Heart right ventricle (tissue), 16 donors: ENCODE measurements around the gene LTBP1. TPM values are rescaled to one million over a fixed set of nuclear protein-coding genes. Genes with fewer than 3 reads are reported as not detected.

Experiments
- ATAC-seq, 8 donors: fragments of 200-7000 bp; cut with Tn5 transposase; one replicate each; pipeline ENCODE4 v1.9.1; 2020; ENCODE audit warnings: mild to moderate bottlenecking in 8 of 8, moderate library complexity in 8 of 8, moderate number of reproducible peaks in 1 of 8
- DNase-seq, 2 donors: peaks; one replicate each; pipeline ENCODE4 v3.0.0-alpha.2; 2020
- H3K27ac ChIP-seq, 10 donors: fragments of 200-600 bp; sonication (generic) in 2 of 10; one replicate each; pipeline versions ENCODE4 v1.5.0 to v1.8.0; 2020 to 2022; ENCODE audit warnings: mild to moderate bottlenecking in 3 of 10
- H3K27me3 ChIP-seq, 7 donors: fragments of 200-600 bp; one replicate each; pipeline ENCODE4 v1.8.0; 2021 to 2022; ENCODE audit warnings: mild to moderate bottlenecking in 2 of 7
- H3K36me3 ChIP-seq, 9 donors: fragments of 200-600 bp; sonication (generic) in 1 of 9; one replicate each; pipeline versions ENCODE4 v1.5.0 to v1.8.0; 2020 to 2022; ENCODE audit warnings: mild to moderate bottlenecking in 2 of 9
- H3K4me1 ChIP-seq, 9 donors: fragments of 200-600 bp; sonication (generic) in 1 of 9; one replicate each; pipeline versions ENCODE4 v1.5.0 to v1.8.0; 2020 to 2022; ENCODE audit warnings: mild to moderate bottlenecking in 4 of 9
- H3K4me3 ChIP-seq, 10 donors: fragments of 200-600 bp; sonication (generic) in 2 of 10; one replicate each; pipeline versions ENCODE4 v1.5.0 to v1.8.0; 2020 to 2022; ENCODE audit warnings: mild to moderate bottlenecking in 7 of 10, moderate library complexity in 2 of 10
- H3K9me3 ChIP-seq, 11 donors: fragments of 200-600 bp in 10 of 11; sonication (generic) in 2 of 11; one replicate each; pipeline versions ENCODE4 v1.5.0 to v1.8.0; 2013 to 2022; ENCODE audit warnings: mild to moderate bottlenecking in 2 of 11, control low read depth in 1 of 11, moderate library complexity in 1 of 11
- WGBS, 2 donors: extraction: QIAGEN DNeasy Blood & Tissue Kit; methylation state at CpG; one replicate each; pipeline ENCODE4 v1.1.7; 2013; ENCODE audit warnings: inconsistent platforms in 1 of 2; 5-methylcytosine and 5-hydroxymethylcytosine counted together
- intact Hi-C, 10 donors: fragments of 100-400 bp; cut with DNase I; formaldehyde crosslinking; loops; one replicate each; pipeline versions ENCODE4 v1.11.1 to v1.14.2; 2022
- polyA plus RNA-seq, 2 donors: library from polyadenylated mRNA; stranded (reverse); fragments of 200-250 nt; gene quantifications; one replicate each; pipeline ENCODE4 v1.2.3, GENCODE V29; 2013
- total RNA-seq, 10 donors: library from RNA; stranded (reverse); fragmentation: NEBNext Ultra II Directional in 3 of 10; extraction: Animal tissue kit (Norgen Biotek cat#: 25700) in 3 of 10; gene quantifications; one replicate each; pipeline versions ENCODE4 v1.2.1 to v1.2.4, GENCODE V29; 2021 to 2023
- TF ChIP-seq, protein P1 (sequence below), 9 donors: fragments of 200-600 bp; sonication (generic) in 2 of 9; IDR thresholded peaks; one replicate each; pipeline versions ENCODE4 v1.5.0 to v1.8.0; 2021 to 2022; ENCODE audit warnings: antibody characterized with exemption in 9 of 9, mild to moderate bottlenecking in 5 of 9, moderate library complexity in 1 of 9
- donor health status: Arrhythmogenic right ventricular cardiomyopathy.
- donor health status: ischemic (EF 13 %, LVEDD 7.1; RV severe dilation, severe dysfunction).
- donor health status: healthy with polysubstance abuse.
- donor health status: DM: no; HTN: yes; CAD: no.
- donor health status: DM: no; HTN: no; CAD: no.
- donor health status: ischemic (EF 25% LVEDD 6.9; RV normal size, moderate dysfunction).
- donor health status: ischemic (EF 25% LVEDD 5.7; RV mildly dilated, moderate dysfunction).
- donor health status: healthy.
- donor health status: DM: yes; HTN: yes; CAD: no.
- donor health status: Ischemic cardiomyopathy.
- donor health status: ischemic (EF 35%, LVEDD 5.7; RV mildly dilated, moderate dysfunction).
- donor health status: nonischemic (EF 11% LVEDD 7.7; RV severe dilation, severe dysfunction).
- donor health status: DM: yes; HTN: yes; CAD: no.
- donor health status: PGD.
- donor health status: ischemic (EF 29% LVEDD 5.4; RV normal size, mild dysfunction).
- donor health status: nonischemic (EF 23%, LVEDD 6.1; RV moderate dilation, normal function).

Gene LTBP1
- total and polyA plus RNA-seq, 12 donors, result 22.4 to 164 (median 84.3) TPM

DNA sequence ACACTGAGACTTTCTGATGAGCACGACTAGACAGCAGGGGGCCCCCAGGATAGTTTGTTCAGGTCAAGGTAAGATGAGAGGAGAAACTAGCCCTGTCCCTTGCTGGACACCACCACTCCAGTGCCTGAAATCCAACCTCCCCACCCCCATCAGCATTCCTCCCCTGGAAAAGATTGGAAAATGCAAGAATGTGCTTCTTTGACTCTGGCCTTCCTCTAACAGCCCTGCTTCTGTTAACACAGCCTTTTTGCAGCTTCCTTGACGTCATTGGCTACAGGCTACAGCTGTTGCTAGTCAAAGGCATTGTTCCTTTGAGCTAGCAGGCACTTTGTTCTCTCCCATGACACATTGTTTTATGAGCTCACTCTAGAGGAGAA, 20.1 kb upstream of the LTBP1 start:
- 47 to 55% methylated on average over 2 of the region's 2 CpGs for WGBS, 2 donors
- no peak overlapping the region for H3K4me3 ChIP-seq
- no peaks in the 10 kb centered on the region for H3K36me3 ChIP-seq
- ATAC-seq (peak in 6 of 8 donors; percentile 44 to 67 (median 56)), DNase-seq (no peak)
- H3K4me1 ChIP-seq, result peaks cover 0 to 4% (median 0%) of the 10 kb centered on the region in 9 donors
- intact Hi-C loops, result loop anchor here in 1 of 10 donors (10.0 kb wide), 1 partner anchor 72 kb away; no protein-coding TSS in a partner anchor
- no peak overlapping the region for H3K27ac ChIP-seq
- H3K9me3 ChIP-seq, result no peaks in the 10 kb centered on the region
- TF ChIP-seq, protein P1, sequence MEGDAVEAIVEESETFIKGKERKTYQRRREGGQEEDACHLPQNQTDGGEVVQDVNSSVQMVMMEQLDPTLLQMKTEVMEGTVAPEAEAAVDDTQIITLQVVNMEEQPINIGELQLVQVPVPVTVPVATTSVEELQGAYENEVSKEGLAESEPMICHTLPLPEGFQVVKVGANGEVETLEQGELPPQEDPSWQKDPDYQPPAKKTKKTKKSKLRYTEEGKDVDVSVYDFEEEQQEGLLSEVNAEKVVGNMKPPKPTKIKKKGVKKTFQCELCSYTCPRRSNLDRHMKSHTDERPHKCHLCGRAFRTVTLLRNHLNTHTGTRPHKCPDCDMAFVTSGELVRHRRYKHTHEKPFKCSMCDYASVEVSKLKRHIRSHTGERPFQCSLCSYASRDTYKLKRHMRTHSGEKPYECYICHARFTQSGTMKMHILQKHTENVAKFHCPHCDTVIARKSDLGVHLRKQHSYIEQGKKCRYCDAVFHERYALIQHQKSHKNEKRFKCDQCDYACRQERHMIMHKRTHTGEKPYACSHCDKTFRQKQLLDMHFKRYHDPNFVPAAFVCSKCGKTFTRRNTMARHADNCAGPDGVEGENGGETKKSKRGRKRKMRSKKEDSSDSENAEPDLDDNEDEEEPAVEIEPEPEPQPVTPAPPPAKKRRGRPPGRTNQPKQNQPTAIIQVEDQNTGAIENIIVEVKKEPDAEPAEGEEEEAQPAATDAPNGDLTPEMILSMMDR (IDR thresholded peaks at IDR 0.05), result no peak
- H3K27me3 ChIP-seq, result peaks cover 0 to 10% (median 0%) of the 10 kb centered on the region in 7 donors

DNA sequence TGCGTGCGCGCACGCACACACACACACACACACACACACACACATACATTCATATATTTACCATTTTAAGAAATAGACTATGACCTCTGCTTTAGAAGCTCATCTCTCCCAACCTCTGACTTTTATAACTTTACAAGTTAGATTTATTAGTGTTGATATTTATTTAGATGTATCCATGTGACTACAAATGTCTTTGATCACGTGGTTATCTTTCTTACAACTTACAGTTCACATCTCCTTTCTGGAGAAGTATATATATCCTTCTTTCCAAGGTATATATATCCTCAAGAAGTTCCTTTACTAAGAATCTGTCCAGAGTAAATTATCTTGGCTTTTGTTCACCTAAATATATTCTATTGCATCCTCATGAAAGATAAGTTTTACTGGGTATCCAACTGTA, 16.3 kb upstream of the LTBP1 start:
- ATAC-seq, result no peak
- Histone ChIP-seq H3K4me3 (no peak overlapping the region), H3K36me3 (no peaks in the 10 kb centered on the region), H3K9me3 (no peaks in the 10 kb centered on the region), H3K27ac (no peak overlapping the region), H3K27me3 (peaks cover 0 to 13% (median 0%) of the 10 kb centered on the region in 7 donors), H3K4me1 (peaks cover 0 to 8% (median 0%) of the 10 kb centered on the region in 9 donors)
- intact Hi-C loops, result no loop called here
- 84 to 90% methylated on average over 5 of the region's 5 CpGs for WGBS, 2 donors
- no peak for DNase-seq
- TF ChIP-seq, protein P1 (IDR thresholded peaks at IDR 0.05), result no peak

DNA sequence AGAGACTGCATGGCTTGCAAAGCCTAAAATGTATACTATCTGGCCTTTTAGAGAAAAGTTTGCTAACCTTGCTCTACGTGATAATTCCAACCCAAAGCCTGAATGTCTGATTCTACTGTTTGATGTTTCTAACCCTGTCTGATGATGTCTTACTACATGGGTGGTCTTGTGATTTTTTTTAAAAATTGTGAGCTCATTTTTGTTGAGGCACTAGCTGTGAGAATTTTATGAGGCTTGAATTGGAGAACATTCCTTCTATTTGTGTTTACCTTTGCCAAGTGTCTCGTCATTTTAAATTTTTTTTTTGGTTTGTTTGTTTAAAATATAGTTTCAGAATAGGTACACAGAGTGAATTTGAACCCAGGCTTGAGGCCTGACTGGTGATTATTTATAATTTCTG, 15.2 kb upstream of the LTBP1 start:
- H3K36me3 ChIP-seq, result no peaks in the 10 kb centered on the region
- no peak for DNase-seq
- H3K4me3 ChIP-seq, result no peak overlapping the region
- H3K4me1 ChIP-seq, result peaks cover 0 to 8% (median 0%) of the 10 kb centered on the region in 9 donors
- intact Hi-C loops, result no loop called here
- no peak for ATAC-seq
- TF ChIP-seq, protein P1 (IDR thresholded peaks at IDR 0.05), result no peak
- 95 to 96% methylated on average over 2 of the region's 2 CpGs for WGBS, 2 donors
- H3K9me3 ChIP-seq, result no peaks in the 10 kb centered on the region
- H3K27me3 ChIP-seq, result peaks cover 0 to 19% (median 0%) of the 10 kb centered on the region in 7 donors
- no peak overlapping the region for H3K27ac ChIP-seq

DNA sequence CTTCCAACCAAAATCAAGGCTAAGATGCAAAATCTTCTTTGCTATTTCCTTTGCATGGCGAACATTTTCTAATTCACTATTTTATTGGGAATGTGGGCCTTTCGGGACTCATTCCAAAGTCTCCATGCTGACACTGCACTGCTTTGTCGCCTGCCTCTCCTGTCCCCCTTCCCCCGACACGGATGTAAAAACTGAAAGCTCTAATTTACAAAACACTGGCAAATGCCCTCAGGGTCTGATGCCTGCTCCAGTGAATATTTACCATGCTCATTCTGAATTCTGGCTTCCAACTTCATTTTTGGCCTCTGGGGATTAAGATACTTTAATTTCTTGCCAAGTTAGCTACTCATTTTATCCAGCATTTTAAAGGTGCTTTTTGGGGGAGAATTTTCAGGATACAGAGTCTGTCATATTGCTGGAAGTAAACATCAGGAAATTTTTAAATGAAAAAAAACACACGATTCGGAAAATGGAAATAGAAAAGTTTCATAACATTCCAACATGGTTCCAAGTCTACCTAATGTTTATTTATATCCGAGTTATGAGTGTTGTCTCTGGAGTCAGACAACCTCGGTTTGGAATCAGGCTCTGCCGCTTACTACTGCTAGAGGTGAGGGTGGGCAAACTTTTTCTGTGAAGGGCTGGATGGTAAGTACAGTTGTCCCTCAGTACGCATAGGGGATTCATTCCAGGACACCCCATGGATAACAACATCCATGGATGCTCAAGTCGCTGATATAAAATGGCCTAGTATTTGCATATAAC, 14.6 kb upstream of the LTBP1 start:
- Histone ChIP-seq H3K27me3 (peaks cover 0 to 20% (median 0%) of the 10 kb centered on the region in 7 donors), H3K9me3 (no peaks in the 10 kb centered on the region), H3K36me3 (no peaks in the 10 kb centered on the region), H3K4me1 (peaks cover 0 to 4% (median 0%) of the 10 kb centered on the region in 9 donors), H3K4me3 (no peak overlapping the region), H3K27ac (no peak overlapping the region)
- DNase-seq, result no peak
- intact Hi-C loops, result no loop called here
- TF ChIP-seq, protein P1 (IDR thresholded peaks at IDR 0.05), result no peak
- ATAC-seq, result peak in 1 of 8 donors; percentile 49
- WGBS, 2 donors, result 72% methylated on average over 12 of the region's 12 CpGs
